Right renal pelvis (tissue), 4 donors: ENCODE data around the gene MUC6. TPM values are rescaled to one million over a fixed set of nuclear protein-coding genes. Genes with fewer than 3 reads are reported as not detected.

Experiments
- DNase-seq, 4 donors: peaks; one replicate each; pipeline ENCODE4 v3.0.0-alpha.2; 2013; ENCODE audit warnings: low read depth in 4 of 4, low spot score in 3 of 4, missing footprints in 1 of 4
- polyA plus RNA-seq, 4 donors: library from polyadenylated mRNA; unstranded; fragments of 120-200 nt; gene quantifications; one replicate each; pipeline ENCODE4 v1.2.1, GENCODE V29; 2013; ENCODE audit not compliant: insufficient read length in 4 of 4

The MUC6 gene
- polyA plus RNA-seq, 4 donors = 9.9 to 35.4 (median 13.0) TPM

- DNase-seq = peak in 1 of 4 donors; percentile 29
Observed at GRCh38 chr11:1072116-1072820, 35.8 kb upstream of the MUC6 start.

GRCh38 chr11:1071571-1072115 lies 35.1 kb upstream of the MUC6 start:
- DNase-seq = no peak

GRCh38 chr11:1070594-1071462 lies 34.3 kb upstream of the MUC6 start:
- no peak for DNase-seq

GRCh38 chr11:1069740-1070139 lies 33.2 kb upstream of the MUC6 start:
- no peak for DNase-seq

GRCh38 chr11:1067812-1068496 lies 31.4 kb upstream of the MUC6 start:
- DNase-seq = no peak

- no peak for DNase-seq
Observed at GRCh38 chr11:1064167-1064566, 27.6 kb upstream of the MUC6 start.

GRCh38 chr11:1062075-1062820 lies 25.7 kb upstream of the MUC6 start:
- no peak for DNase-seq

GRCh38 chr11:1060852-1061616 lies 24.5 kb upstream of the MUC6 start:
- DNase-seq = no peak

GRCh38 chr11:1060410-1060809 lies 23.9 kb upstream of the MUC6 start:
- DNase-seq = no peak

GRCh38 chr11:1059759-1060158 lies 23.2 kb upstream of the MUC6 start:
- DNase-seq = no peak

- DNase-seq = no peak
Observed at GRCh38 chr11:1057806-1058205, 21.3 kb upstream of the MUC6 start.

- no peak for DNase-seq
Observed at GRCh38 chr11:1055990-1056771, 19.7 kb upstream of the MUC6 start.

GRCh38 chr11:1055109-1055703 lies 18.7 kb upstream of the MUC6 start:
- no peak for DNase-seq

- DNase-seq = no peak
Observed at GRCh38 chr11:1054143-1055108, 17.9 kb upstream of the MUC6 start.

- DNase-seq = no peak
Observed at GRCh38 chr11:1053121-1053901, 16.8 kb upstream of the MUC6 start.
